Measurements from ENCODE around the gene ALK.

- no peak for TF ChIP-seq CTCF (IDR thresholded peaks at IDR 0.05; ENCODE audit: low read length)
- TF ChIP-seq EZH2 (optimal IDR thresholded peaks at IDR 0.05; ENCODE audit: low read depth, low read length): no peak
Measured at GRCh38 chr2:29392774-29393173, 528.6 kb downstream of the ALK start.
